Activated CD4-positive, alpha-beta T cell treated with anti-CD3 and anti-CD28 coated beads for 1 hour (primary cell): Measurements from ENCODE around the gene ASTN2.
"Not testable (repeated sequence)": the region's sequence is repeated elsewhere in the genome, so short reads cannot be mapped to it uniquely, and the experiment has no call there.

Experiments
- DNase-seq: peaks from one replicate; pipeline ENCODE4 v3.0.0-alpha.2; 2020

The ASTN2 gene

DNA sequence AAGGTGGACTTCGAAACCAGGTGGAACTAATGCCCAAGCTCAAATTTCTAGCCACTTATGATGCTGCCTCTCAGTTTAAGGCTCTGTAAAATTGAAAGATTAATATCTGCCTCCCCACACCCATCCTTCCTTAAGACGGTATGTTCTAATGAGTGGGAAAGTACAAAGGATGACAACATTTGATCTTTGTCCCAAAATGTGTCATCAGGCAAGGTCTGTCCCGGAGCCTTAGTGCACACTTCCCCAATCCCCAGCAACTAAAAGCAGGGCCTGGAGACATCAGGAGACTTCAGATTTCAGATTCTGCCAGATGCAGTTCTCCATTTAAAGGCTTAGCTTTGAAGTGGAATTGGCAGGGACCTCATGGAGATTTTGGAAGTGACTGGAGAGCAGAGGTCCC, 316.5 kb downstream of the ASTN2 start:
- DNase-seq: no peak

- no peak for DNase-seq
Measured at GRCh38 chr9:117097761-117098160, 317.1 kb downstream of the ASTN2 start.

- DNase-seq: no peak
Measured at GRCh38 chr9:117096138-117096537, 318.7 kb downstream of the ASTN2 start.

- no peak for DNase-seq
Measured at GRCh38 chr9:117095081-117095480, 319.8 kb downstream of the ASTN2 start.

DNA sequence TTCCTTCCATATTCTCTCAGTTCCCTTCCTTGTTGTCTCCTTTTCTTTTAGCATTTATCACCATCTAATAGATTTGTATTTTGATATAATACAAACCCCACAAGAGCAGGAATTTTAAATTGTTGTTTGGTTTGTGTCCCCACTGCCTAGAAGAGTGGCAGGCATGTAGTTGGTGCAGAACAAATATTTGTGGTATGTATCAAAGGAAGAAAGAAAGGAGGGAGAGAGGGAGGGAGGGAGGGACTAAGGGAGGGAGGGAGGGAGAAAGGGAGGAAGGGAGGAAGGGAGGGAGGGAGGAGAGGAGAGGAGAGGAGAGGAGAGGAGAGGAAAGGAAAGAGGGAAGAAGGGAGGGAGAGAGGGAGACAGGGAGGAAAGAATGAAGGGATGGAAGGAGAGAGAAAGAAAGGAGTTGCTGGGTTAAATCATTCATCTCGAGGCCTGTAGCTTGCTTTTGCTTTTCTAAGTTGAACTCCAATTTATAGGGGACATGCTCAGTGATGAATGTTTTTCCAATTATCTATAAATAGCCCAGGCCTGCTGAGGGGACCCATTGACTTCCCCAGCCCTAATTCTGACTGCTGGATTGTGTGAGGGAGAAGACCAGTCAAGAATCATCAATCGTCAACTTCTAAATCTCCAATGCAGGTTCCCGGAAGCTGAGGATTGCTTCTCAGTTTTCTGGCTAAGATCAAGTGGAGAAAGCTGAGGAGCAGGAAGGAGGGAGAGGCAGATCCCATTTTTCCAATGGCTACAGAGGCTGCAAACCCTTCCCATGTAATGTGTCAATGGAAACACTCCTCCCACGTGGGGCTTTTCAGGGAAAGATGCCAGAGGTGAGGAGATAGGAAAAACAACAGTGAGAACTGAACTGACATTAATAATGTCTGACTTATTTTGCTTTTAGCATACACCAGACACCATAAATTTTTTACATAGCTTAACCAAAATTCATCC, 320.7 kb downstream of the ASTN2 start:
- no peak for DNase-seq

- DNase-seq: no peak
Measured at GRCh38 chr9:117092582-117092981, 322.3 kb downstream of the ASTN2 start.

GRCh38 chr9:117091529-117091928, 323.3 kb downstream of the ASTN2 start:
- DNase-seq: no peak

DNA sequence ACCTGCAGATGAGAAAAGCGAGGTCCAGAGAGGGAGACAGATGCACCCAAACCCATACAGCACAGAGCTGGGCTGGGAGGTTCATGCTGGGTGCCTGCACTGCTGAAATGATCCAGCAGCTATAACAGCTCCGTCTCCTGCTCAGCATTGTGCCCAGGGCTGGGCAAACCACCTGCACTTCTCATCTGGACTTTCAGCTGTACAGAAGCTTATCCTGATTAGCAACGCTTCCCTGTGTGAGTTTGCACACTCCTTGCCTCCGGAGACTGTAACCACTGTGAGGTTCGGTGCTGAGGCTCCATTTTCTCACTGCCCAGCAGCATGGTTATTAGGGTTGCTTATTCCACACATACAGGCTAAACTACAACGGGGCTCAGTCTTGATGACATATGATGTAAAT, 326.1 kb downstream of the ASTN2 start:
- no peak for DNase-seq

DNA sequence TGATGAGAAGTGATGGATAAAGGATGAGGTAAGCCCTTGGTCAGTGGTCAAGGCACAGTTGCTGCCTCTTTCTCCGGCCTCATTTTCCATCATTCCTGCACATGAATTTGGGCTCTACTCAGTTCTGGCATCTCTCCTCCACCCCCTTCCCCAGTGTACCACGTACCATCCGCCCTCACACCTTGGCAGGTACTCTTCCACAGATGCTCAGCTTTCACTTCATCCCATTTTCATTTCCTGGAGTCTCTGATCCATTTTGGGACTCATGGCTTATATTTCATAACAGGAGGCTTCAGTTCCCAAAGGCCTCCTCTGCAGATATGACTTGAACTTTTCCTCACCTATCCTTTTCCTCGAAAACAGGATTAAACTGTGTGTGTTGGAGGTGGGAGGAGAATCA, 326.7 kb downstream of the ASTN2 start:
- no peak for DNase-seq

DNA sequence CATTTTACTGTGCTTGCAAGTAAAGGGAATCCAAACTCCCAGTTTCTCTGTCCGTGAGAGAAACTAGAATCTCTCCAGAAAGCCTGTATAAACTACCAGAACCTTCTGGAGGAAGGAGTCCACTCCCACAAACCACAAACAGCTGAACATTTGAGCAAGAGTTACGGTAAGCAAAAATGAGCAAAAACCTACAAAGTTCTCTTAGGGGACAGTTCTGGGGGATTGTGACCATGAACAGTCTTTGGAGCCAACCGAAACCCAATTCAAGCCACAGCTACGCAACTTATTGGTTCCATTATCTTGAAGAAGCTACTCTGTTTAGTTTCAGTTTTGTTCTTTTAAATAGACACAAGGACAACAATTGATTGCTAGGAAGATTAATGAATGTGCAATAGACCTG, 330.6 kb downstream of the ASTN2 start:
- DNase-seq: no peak

- no peak for DNase-seq
Measured at GRCh38 chr9:117083559-117083958, 331.3 kb downstream of the ASTN2 start.

- DNase-seq: no peak
Measured at GRCh38 chr9:117081641-117082317, 333.1 kb downstream of the ASTN2 start.

GRCh38 chr9:117080765-117081390, 334.0 kb downstream of the ASTN2 start:
- no peak for DNase-seq

- no peak for DNase-seq
Measured at GRCh38 chr9:117076571-117077290, 338.1 kb downstream of the ASTN2 start.

DNA sequence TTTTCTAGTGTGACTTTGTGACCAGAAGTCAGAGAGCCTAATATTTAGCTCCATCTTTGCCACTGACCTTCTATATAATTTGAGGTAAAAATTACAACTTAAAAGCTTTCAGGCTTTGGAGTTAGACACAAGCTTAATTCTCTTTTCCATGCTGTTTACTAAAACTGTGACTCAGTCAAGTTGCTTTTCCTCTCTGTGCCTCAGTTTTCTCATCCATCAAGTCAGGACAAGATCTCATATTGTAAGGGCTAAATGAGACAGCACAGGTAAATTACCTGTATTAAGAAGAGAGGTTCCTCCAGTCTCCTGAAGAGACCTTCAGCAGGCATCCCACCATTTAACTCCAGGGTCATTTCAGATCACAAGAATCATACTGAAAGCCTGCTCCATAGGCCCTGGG, 339.2 kb downstream of the ASTN2 start:
- DNase-seq: no peak

GRCh38 chr9:117074784-117075520, 339.9 kb downstream of the ASTN2 start:
- no peak for DNase-seq

DNA sequence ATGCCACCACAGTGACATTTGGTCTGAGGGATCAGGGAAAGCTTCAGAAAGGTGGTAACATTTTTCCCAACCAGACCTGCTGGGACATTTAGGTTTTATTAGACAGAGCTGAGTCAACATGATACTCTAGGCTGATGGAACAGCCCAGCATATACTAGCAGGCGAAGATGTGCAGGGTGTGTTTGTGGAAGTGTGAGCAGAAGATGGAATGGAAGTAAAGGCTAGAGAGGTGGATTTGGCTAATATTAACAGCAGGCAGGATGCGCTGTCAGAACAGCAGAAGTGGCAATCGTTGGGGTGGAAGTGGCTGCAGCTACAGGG, 340.6 kb downstream of the ASTN2 start:
- no peak for DNase-seq

GRCh38 chr9:117073539-117074341, 341.1 kb downstream of the ASTN2 start:
- no peak for DNase-seq

DNA sequence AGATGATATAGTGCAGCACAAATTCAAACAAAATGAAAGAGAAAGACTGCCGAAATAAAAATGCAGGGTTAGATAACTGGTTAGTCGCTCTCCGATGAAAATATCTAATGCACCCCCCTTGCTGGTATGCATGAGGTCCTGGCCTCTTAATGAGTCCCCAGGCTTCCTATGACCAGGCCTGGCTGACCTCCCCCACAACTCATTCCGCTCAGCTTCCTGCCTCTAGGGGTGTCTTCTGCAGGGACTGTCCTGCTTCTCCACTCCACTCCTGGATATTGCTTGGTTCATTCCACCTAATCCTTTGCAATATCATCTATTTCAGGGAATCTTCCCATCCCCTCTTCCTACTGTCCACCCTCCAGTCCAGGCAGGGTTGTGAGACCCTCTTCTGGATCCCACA, 341.8 kb downstream of the ASTN2 start:
- DNase-seq: no peak

GRCh38 chr9:117072216-117072615, 342.6 kb downstream of the ASTN2 start:
- no peak for DNase-seq

DNA sequence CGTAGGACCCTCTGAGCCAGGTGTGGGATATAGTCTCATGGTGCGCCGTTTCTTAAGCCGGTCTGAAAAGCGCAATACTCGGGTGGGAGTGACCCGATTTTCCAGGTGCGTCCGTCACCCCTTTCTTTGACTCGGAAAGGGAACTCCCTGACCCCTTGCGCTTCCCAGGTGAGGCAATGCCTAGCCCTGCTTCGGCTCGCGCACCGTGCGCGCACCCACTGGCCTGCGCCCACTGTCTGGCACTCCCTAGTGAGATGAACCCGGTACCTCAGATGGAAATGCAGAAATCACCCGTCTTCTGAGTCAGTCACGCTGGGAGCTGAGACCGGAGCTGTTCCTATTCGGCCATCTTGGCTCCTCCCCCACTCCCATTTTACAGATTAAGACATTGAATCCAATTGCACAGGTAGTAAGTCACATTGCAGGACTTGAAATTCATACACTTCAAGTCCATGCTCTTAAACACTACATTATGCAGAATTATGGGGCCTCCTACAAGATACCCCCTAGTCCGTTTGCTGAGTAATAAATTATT, 343.1 kb downstream of the ASTN2 start:
- DNase-seq: not testable (repeated sequence)
